ENCODE results near the gene ARHGEF17. TPM values are rescaled to one million over a fixed set of nuclear protein-coding genes. Genes with fewer than 3 reads are reported as not detected.

Gene ARHGEF17
- total and polyA plus RNA-seq, 2 of the 13 experiments (the other 11 are each of a cell fraction or from before 2014, with no cell fraction given), result 10.7 to 28.8 TPM

DNA sequence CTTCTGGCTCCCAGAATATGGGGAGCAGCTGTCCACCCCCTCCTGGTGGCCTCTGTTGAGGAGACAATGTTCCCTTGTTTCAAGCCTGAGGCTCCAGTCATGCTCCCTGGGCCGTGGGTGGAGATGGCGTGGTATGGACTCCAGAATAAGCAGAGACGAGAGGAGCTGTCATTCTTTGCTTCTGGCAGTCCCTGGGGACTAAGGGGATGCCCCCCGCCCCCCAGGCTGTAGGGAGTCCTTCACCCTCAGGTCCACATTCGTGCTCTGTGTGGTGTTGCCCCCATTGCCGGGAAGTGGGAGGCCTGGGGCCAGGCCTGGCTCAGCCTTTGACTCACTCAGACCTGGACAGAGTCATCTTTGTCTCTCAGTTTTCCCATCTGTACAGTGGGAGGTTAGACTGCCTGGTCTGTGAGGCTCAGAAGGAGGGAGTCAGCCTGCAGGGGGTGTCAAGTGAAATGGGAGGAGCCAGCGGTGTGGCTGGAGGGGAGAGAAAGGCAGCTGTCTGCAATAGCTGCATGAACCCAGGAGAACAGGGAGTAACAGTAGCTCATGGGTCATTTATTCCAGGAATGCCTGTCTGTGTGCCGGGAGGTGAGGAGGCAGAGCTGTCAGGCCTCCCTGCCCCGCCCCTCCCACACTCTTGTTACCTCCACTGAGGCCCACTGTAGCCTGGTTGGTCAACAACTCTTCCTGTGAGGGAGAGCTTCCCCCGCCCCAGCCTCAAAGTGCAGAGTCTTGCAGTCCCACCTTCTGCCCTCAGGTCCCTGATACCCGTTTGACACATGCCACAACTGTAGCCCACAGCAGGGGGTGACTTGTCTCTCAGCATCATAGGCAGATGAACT is 6.3 kb downstream of the ARHGEF17 start (continued):
- TF ChIP-seq, protein P1, sequence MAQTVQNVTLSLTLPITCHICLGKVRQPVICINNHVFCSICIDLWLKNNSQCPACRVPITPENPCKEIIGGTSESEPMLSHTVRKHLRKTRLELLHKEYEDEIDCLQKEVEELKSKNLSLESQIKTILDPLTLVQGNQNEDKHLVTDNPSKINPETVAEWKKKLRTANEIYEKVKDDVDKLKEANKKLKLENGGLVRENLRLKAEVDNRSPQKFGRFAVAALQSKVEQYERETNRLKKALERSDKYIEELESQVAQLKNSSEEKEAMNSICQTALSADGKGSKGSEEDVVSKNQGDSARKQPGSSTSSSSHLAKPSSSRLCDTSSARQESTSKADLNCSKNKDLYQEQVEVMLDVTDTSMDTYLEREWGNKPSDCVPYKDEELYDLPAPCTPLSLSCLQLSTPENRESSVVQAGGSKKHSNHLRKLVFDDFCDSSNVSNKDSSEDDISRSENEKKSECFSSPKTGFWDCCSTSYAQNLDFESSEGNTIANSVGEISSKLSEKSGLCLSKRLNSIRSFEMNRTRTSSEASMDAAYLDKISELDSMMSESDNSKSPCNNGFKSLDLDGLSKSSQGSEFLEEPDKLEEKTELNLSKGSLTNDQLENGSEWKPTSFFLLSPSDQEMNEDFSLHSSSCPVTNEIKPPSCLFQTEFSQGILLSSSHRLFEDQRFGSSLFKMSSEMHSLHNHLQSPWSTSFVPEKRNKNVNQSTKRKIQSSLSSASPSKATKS (CRISPR knock-in tag; IDR thresholded peaks at IDR 0.05), result no peak
- TF ChIP-seq, protein P2, sequence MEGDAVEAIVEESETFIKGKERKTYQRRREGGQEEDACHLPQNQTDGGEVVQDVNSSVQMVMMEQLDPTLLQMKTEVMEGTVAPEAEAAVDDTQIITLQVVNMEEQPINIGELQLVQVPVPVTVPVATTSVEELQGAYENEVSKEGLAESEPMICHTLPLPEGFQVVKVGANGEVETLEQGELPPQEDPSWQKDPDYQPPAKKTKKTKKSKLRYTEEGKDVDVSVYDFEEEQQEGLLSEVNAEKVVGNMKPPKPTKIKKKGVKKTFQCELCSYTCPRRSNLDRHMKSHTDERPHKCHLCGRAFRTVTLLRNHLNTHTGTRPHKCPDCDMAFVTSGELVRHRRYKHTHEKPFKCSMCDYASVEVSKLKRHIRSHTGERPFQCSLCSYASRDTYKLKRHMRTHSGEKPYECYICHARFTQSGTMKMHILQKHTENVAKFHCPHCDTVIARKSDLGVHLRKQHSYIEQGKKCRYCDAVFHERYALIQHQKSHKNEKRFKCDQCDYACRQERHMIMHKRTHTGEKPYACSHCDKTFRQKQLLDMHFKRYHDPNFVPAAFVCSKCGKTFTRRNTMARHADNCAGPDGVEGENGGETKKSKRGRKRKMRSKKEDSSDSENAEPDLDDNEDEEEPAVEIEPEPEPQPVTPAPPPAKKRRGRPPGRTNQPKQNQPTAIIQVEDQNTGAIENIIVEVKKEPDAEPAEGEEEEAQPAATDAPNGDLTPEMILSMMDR (CRISPR knock-in tag; IDR thresholded peaks at IDR 0.05), result peak; percentile 40
- peak; percentile 19 for TF ChIP-seq CCAR2 (optimal IDR thresholded peaks at IDR 0.05; ENCODE audit: low read depth, low read length)
- TF ChIP-seq, protein P3, sequence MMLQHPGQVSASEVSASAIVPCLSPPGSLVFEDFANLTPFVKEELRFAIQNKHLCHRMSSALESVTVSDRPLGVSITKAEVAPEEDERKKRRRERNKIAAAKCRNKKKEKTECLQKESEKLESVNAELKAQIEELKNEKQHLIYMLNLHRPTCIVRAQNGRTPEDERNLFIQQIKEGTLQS (CRISPR knock-in tag; IDR thresholded peaks at IDR 0.05), result no peak
- TF ChIP-seq GPN1 (CRISPR knock-in tag; IDR thresholded peaks at IDR 0.05; ENCODE audit: borderline replicate concordance), result no peak
- TF ChIP-seq ZMYM2 (CRISPR knock-in tag; IDR thresholded peaks at IDR 0.05), result peak; percentile 88; the same call in 1 of the 2 replicates
- TF ChIP-seq ZNF510 (CRISPR knock-in tag; IDR thresholded peaks at IDR 0.05; ENCODE audit: low read depth), result no peak
- TF ChIP-seq HNRNPL (IDR thresholded peaks at IDR 0.05; ENCODE audit: low read depth, low read length), result no peak
- peak; percentile 95 for TF ChIP-seq RCOR2 (CRISPR knock-in tag; IDR thresholded peaks at IDR 0.05)
- TF ChIP-seq ZNF501 (CRISPR knock-in tag; IDR thresholded peaks at IDR 0.05), result peak; percentile 79
- no peak for TF ChIP-seq TEAD2 (CRISPR knock-in tag; IDR thresholded peaks at IDR 0.05)
- TF ChIP-seq, protein P4, sequence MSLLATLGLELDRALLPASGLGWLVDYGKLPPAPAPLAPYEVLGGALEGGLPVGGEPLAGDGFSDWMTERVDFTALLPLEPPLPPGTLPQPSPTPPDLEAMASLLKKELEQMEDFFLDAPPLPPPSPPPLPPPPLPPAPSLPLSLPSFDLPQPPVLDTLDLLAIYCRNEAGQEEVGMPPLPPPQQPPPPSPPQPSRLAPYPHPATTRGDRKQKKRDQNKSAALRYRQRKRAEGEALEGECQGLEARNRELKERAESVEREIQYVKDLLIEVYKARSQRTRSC (CRISPR knock-in tag; IDR thresholded peaks at IDR 0.05; ENCODE audit: low read depth), result no peak
- TF ChIP-seq RFXAP (CRISPR knock-in tag; IDR thresholded peaks at IDR 0.05; ENCODE audit: borderline replicate concordance), result peak; percentile 77; the same call in 1 of the 2 replicates
- peak; percentile 25; the same call in 1 of the 2 replicates for TF ChIP-seq TAF1 (CRISPR knock-in tag; IDR thresholded peaks at IDR 0.05)
- peak; percentile 86 for TF ChIP-seq RXRA (CRISPR knock-in tag; IDR thresholded peaks at IDR 0.05)
- TF ChIP-seq ZNF768 (CRISPR knock-in tag; IDR thresholded peaks at IDR 0.05), result peak; percentile 35; the same call in 1 of the 2 replicates
- no peak for TF ChIP-seq NONO (IDR thresholded peaks at IDR 0.05)
- peak; percentile 74; the same call in 1 of the 2 replicates for TF ChIP-seq NONO (CRISPR knock-in tag; conservative IDR thresholded peaks at IDR 0.05)
- TF ChIP-seq CBFB (CRISPR knock-in tag; IDR thresholded peaks at IDR 0.05), result 0 out of 2 replicates have a peak, but pooled peaks have one; percentile 42
- TF ChIP-seq ZNF263 (CRISPR knock-in tag; IDR thresholded peaks at IDR 0.05), result 0 out of 2 replicates have a peak, but pooled peaks have one; percentile 32
- TF ChIP-seq KDM4B (CRISPR knock-in tag; IDR thresholded peaks at IDR 0.05), result 0 out of 2 replicates have a peak, but pooled peaks have one; percentile 62
- TF ChIP-seq POGZ (CRISPR knock-in tag; IDR thresholded peaks at IDR 0.05), result peak; percentile 56
- no peak for TF ChIP-seq POLR2AphosphoS2 (IDR thresholded peaks at IDR 0.05; ENCODE audit: low read depth, low read length)
- peak; percentile 89 for TF ChIP-seq SALL1 (CRISPR knock-in tag; IDR thresholded peaks at IDR 0.05)
- no peak for TF ChIP-seq CCDC6 (CRISPR knock-in tag; IDR thresholded peaks at IDR 0.05)
- no peak for TF ChIP-seq KDM5A (IDR thresholded peaks at IDR 0.05; ENCODE audit: borderline replicate concordance, low read length)

Measured in HepG2 (cell line).